ENCODE results near the gene GDF7.
A peak's percentile ranks its signal among the peaks of the same experiment; 100 is the strongest.

The GDF7 gene

GRCh38 chr2:20626698-20627513 is 40.0 kb upstream of the GDF7 start:
- peak; percentile 29 for DNase-seq (ENCODE audit: low read depth)
- H3K4me3 ChIP-seq (ENCODE audit: low read depth, low read length): no peak overlapping the region
- TF ChIP-seq CTCF (IDR thresholded peaks at IDR 0.05; ENCODE audit: low read depth, low read length): no peak
- TF ChIP-seq, protein P1, sequence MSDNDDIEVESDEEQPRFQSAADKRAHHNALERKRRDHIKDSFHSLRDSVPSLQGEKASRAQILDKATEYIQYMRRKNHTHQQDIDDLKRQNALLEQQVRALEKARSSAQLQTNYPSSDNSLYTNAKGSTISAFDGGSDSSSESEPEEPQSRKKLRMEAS (IDR thresholded peaks at IDR 0.05; ENCODE audit: low read depth, low read length): no peak
- TF ChIP-seq POLR2A (IDR thresholded peaks at IDR 0.05; ENCODE audit: extremely low read depth, insufficient read length): no peak
- TF ChIP-seq MYC (IDR thresholded peaks at IDR 0.05; ENCODE audit: low read depth, low read length): no peak

DNA sequence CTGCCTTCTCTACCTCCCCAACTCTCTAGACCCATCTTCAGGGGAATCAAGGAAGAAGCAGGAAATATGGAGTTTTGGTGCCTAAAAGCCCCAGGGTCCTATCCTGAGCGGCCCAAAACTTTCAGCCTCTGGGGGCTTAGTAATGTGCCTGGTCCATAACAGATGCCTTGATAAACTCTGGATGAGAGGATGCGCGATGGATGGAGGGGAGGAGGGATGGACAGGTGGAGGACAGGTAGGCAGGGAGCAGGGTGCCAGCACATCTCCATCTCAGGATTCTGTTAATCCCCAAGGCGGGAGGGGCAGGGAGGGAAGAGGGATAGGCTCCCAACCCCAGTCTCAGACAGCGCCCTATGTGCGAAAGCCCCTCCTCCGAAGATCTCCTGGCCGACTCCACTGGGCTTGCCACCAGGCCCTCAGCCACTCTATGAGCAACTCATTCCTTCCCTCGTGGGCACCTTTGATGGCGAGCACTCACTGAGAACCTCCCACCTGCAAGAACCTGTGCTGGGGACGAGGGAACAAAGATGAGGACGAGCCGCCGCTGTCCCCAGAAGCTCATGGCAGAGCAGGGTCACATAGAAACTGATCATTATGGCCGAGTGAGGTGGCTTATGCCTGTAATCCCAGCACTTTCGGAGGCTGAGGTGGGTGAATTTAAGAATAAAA is 39.1 kb upstream of the GDF7 start:
- TF ChIP-seq CTCF (IDR thresholded peaks at IDR 0.05; ENCODE audit: low read depth, low read length) (no peak), POLR2A (IDR thresholded peaks at IDR 0.05; ENCODE audit: extremely low read depth, insufficient read length) (no peak), MYC (IDR thresholded peaks at IDR 0.05; ENCODE audit: low read depth, low read length) (no peak)
- TF ChIP-seq, protein P1 (IDR thresholded peaks at IDR 0.05; ENCODE audit: low read depth, low read length): no peak
- no peak overlapping the region for H3K4me3 ChIP-seq (ENCODE audit: low read depth, low read length)
- DNase-seq (ENCODE audit: low read depth): no peak

GRCh38 chr2:20629181-20629580 is 37.8 kb upstream of the GDF7 start:
- H3K4me3 ChIP-seq (ENCODE audit: low read depth, low read length): no peak overlapping the region
- no peak for DNase-seq (ENCODE audit: low read depth)
- TF ChIP-seq, protein P1 (IDR thresholded peaks at IDR 0.05; ENCODE audit: low read depth, low read length): no peak
- TF ChIP-seq MYC (IDR thresholded peaks at IDR 0.05; ENCODE audit: low read depth, low read length) (no peak), CTCF (IDR thresholded peaks at IDR 0.05; ENCODE audit: low read depth, low read length) (no peak), POLR2A (IDR thresholded peaks at IDR 0.05; ENCODE audit: extremely low read depth, insufficient read length) (no peak)

DNA sequence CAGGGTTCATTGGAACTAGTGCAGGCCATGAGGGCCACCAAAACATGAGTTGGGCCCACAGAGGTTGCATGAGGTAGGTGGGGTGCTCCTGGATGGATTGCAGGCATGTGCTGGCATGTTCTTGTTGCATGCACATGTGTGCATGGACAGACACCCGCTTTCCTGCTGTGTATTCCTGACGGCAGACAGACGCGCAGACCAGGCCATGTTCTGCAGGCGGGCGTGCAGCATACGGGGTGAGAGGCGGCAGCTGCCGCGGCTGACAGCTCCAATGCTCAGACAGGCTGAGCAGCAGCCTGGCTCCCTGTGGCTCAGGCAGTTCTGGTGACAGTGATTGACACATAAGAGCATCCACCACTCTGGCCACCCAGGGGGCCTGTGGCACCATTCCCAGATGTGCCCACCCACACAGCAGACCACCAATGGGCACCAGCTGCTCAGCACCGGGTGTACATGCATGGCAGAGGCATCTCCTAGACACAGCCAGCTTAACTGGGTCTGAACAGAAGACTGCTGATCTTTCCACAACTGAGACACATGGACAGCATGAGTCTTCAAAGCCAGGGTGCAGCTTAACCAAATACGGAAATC is 37.3 kb upstream of the GDF7 start:
- TF ChIP-seq, protein P1 (IDR thresholded peaks at IDR 0.05; ENCODE audit: low read depth, low read length): no peak
- TF ChIP-seq CTCF (IDR thresholded peaks at IDR 0.05; ENCODE audit: low read depth, low read length): no peak
- no peak for TF ChIP-seq POLR2A (IDR thresholded peaks at IDR 0.05; ENCODE audit: extremely low read depth, insufficient read length)
- no peak for TF ChIP-seq MYC (IDR thresholded peaks at IDR 0.05; ENCODE audit: low read depth, low read length)
- DNase-seq (ENCODE audit: low read depth): no peak
- no peak overlapping the region for H3K4me3 ChIP-seq (ENCODE audit: low read depth, low read length)

GRCh38 chr2:20630967-20631366 is 36.0 kb upstream of the GDF7 start:
- DNase-seq (ENCODE audit: low read depth): no peak
- TF ChIP-seq POLR2A (IDR thresholded peaks at IDR 0.05; ENCODE audit: extremely low read depth, insufficient read length): no peak
- TF ChIP-seq CTCF (IDR thresholded peaks at IDR 0.05; ENCODE audit: low read depth, low read length): no peak
- TF ChIP-seq, protein P1 (IDR thresholded peaks at IDR 0.05; ENCODE audit: low read depth, low read length): no peak
- no peak for TF ChIP-seq MYC (IDR thresholded peaks at IDR 0.05; ENCODE audit: low read depth, low read length)
- no peak overlapping the region for H3K4me3 ChIP-seq (ENCODE audit: low read depth, low read length)

All from NB4 (cell line).